Astrocyte (in vitro differentiated cells and primary cell): ENCODE data around the gene FHAD1.

ENCODE experiments used
- EZH2 ChIP-seq: IDR thresholded peaks from 2 replicates; pipeline ENCODE4 v1.6.1; 2012; ENCODE audit warnings: mild to moderate bottlenecking, low read length, inconsistent platforms; ENCODE audit not compliant: insufficient read depth
- TF ChIP-seq, protein P1 (sequence below): IDR thresholded peaks from 2 replicates; pipeline ENCODE4 v1.5.1; 2011; ENCODE audit warnings: low read depth, mild to moderate bottlenecking, inconsistent platforms, low read length, moderate library complexity; ENCODE audit not compliant: insufficient read depth

DNA sequence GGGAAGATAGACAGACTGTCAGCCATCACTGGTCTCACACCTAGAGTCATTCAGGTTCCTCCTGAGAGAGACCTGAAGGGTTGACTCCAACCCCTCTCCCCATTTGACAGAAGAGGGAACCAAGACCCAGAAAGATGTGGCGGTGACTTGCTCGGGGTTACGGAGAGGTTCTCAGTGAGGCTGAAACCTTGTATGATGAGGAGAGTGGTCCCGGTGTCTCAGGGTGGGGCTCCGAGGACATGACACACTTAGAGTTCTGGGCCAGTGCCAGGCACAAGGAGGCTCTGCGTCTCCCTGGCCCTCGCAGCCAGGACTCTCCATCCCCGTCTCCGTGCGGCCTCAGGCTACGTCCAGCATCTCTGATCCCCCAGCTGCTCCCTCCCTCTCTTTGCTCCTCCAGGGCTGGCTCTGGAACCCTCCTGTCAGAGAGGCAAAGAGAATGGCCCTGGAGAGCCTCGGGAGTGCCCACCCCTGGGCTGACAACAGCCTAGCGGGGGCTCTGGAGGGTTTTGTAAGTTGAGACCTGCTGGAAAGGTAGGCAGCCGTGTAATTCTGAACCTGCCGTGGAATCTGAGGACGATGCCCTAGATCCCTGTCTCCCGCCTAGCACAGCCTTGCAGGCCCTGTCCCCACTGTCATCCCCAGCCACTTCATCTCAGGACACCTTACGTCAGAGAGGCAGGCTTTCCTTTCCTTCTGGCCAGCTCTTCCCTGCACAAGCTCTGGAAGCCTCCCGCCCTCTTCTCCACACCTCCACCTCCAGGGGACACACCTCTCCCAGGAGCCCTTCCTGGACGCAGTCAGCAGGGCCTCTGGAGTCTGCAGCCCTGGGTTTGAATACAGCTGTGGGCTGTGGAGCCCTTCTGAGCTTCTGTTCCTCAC, 166.8 kb downstream of the FHAD1 start:
- TF ChIP-seq, protein P1, sequence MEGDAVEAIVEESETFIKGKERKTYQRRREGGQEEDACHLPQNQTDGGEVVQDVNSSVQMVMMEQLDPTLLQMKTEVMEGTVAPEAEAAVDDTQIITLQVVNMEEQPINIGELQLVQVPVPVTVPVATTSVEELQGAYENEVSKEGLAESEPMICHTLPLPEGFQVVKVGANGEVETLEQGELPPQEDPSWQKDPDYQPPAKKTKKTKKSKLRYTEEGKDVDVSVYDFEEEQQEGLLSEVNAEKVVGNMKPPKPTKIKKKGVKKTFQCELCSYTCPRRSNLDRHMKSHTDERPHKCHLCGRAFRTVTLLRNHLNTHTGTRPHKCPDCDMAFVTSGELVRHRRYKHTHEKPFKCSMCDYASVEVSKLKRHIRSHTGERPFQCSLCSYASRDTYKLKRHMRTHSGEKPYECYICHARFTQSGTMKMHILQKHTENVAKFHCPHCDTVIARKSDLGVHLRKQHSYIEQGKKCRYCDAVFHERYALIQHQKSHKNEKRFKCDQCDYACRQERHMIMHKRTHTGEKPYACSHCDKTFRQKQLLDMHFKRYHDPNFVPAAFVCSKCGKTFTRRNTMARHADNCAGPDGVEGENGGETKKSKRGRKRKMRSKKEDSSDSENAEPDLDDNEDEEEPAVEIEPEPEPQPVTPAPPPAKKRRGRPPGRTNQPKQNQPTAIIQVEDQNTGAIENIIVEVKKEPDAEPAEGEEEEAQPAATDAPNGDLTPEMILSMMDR, result no peak
- no peak for TF ChIP-seq EZH2
